GM08714 (cell line): ENCODE measurements around the gene MAGI1.

Source experiments
- H3K4me3 ChIP-seq: fragments of 200-500 bp; sonication (Bioruptor generic); 2 replicates; pipeline ENCODE4 v1.5.1; 2014; ENCODE audit warnings: mild to moderate bottlenecking, low read length, inconsistent platforms
- ZNF274 ChIP-seq: IDR thresholded peaks from 2 replicates; pipeline ENCODE4 v1.6.1; 2012; ENCODE audit warnings: mild to moderate bottlenecking, low read depth, low read length

MAGI1 gene

DNA sequence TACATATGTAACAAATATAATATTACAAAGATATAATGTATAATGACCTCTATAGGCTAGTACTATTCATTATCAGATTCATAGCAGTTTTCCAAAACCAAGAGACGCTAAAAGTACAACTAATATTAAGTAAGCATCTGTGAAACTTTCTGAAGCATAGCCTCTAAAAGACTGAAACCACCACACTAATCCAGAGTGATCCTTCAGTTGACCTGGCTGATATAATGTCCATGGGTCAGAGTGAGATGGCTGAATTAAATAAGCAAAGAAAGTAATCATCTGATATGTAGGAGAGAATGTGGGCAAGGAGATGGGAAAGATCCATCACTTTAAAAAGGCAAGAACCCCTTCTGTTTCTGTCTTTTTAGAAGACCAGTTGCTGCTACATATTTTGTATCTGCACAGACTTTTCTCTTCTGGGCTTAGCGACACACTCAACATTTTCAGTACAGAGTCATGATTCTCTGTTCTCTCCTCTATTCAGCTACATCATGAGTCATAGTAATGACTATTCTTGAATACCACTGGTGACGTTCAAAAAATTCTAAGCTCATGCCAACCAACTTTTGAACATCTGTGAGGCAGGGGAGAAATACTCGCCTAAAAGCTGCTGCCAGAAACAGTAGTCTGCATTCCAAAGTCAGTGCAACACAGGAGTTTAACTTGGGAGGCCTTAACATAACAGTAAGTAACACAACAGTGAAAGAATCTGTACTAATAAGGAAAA, 149.6 kb downstream of the MAGI1 start:
- H3K4me3 ChIP-seq = no peak overlapping the region
- no peak for TF ChIP-seq ZNF274

DNA sequence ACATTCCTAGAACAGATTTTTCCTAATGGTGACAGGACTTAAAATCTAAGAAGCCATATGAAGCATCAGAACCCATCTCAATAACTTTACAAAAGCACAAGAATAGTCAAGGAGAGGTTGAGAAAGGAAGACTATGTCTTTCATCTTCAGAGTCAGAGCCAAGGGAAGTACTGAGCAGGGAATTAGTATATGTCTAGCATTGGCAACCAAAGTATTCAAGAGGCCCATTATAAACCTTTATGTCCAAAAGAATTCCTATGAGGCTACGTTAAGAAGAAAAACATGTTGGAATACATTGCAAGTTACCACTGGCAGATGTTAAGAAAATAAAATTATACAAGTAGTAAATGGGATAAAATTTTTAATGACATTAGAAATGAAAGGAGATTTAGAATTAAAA, 150.5 kb downstream of the MAGI1 start:
- H3K4me3 ChIP-seq = no peak overlapping the region
- no peak for TF ChIP-seq ZNF274

DNA sequence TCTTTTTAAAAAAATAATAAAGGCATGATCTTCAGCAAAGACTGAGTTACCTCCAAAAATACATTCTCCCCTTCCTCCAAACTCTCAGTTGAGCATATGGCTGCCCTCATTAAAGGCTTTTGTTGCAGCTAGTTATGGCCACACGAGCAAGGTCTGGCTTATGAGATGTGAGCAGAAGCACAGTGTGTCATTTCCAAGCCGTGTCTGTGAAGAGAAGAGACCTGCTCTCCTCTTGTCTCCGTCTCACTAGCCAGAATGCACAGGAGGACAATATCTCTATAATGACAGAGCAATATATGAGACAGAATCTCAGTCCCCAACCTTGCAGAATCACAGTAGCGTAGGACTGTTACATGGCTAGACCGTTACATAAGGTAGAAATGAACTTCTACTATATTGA, 152.3 kb downstream of the MAGI1 start:
- TF ChIP-seq ZNF274 = no peak
- no peak overlapping the region for H3K4me3 ChIP-seq

DNA sequence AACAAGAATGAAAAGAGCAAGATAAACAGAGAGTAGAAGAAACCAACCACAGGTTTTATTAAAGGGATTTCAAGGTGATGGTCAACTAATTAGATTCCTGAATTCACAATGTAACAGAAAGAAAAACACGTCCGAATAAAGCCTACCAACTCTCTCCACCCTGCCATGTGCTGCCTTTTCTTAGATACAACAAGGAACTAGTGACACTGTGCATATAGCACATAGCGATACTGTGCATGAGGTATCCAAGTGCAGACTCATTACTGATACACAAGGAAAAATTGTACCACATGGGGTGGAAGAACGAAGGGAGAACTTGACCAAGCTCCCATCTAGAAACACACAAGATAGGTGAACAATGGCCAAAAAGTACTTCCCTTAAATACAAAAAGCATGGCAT, 154.6 kb downstream of the MAGI1 start:
- TF ChIP-seq ZNF274 = no peak
- H3K4me3 ChIP-seq = no peak overlapping the region

DNA sequence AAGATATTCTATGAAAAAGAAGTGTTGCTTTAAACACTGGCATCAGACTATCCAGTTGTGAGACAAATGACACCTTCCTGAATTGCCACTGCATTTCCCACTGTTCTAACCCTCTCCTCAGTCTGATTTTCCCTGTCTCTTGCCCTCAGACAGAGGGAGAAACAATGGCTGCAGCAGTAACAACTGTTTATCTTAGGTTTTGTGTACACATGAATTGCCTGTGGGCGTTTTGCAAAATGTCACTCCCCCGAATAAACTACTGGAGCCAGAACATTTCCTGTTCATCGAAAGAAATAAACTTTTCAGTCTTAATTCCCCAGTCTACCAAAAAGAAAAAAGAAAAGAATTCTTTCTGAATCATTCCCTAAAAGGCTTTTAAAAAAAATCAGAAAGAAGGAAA, 155.1 kb downstream of the MAGI1 start:
- TF ChIP-seq ZNF274 = no peak
- H3K4me3 ChIP-seq = no peak overlapping the region

DNA sequence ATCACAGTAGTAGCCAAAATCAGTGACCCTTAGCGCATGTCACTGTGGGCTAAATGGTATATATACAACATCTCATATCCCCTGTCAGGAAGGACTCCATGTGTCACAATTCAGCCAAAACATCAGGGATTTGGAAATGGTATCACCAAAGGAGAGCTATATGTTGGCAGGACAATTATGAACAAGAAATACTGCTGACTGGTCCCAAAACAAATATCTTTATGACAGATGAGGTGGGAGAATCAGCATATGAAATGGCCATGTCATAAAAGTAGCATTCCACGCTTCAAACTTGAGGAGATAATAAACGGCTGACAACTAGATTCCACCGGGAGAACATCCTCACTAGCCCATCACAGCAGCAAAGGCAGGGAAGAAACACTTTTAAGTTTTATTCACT, 158.4 kb downstream of the MAGI1 start:
- TF ChIP-seq ZNF274 = no peak
- H3K4me3 ChIP-seq = no peak overlapping the region

DNA sequence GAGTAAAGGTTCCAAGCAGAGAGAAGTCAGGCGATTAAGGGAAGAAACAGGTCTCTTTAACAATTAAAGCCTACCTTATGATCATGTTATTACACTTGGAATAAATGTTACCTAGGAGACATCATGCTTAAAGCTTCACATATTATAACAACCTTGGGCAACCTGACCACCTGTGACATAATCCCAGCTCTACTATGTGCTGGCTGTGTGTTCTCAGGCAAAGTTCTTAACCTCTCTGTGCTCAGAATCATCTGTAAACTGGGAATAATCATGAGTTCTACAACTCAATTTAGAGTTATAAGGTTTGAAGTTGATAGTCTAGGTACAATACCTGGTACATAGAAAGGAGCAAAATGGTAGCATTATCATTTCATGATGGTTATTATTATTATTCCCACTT, 159.3 kb downstream of the MAGI1 start:
- no peak overlapping the region for H3K4me3 ChIP-seq
- TF ChIP-seq ZNF274 = no peak

DNA sequence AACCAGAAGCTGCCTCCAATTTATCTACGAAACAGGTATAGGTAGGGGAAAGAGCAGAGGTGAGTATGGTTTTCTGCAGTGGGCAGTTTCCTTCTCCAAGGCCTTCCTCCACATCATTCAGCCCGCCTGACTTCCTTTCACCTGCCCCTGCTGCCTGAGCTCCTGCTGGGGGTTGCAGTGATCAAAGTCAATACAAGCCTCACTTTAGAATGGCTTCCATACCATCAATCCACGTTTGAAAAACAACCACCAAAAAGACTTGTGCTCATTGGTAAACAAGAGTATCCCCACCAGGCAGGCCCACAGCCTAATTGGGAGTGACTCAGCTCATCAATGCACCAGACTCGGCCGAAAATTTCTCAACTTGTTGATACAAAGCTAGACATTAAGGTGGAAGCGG, 159.9 kb downstream of the MAGI1 start:
- no peak overlapping the region for H3K4me3 ChIP-seq
- TF ChIP-seq ZNF274 = no peak

DNA sequence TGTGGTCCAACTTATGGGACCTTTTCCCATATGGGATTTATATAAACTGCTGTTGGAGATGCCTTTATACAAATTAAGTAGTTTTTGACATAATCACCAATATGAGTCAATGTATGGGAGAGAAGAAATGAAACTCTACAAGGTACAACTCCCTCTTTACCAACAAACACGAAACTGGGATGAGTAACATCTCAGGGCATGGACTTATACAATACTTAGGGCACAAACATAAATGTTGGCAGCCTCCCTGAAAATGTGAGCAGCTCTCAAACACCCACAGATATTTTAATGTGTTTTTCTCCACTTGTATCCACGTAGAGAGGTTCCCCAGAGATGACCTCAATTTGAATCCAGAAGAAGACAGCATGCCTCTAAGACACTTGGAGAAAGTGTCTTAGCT, 161.6 kb downstream of the MAGI1 start:
- TF ChIP-seq ZNF274 = no peak
- no peak overlapping the region for H3K4me3 ChIP-seq

DNA sequence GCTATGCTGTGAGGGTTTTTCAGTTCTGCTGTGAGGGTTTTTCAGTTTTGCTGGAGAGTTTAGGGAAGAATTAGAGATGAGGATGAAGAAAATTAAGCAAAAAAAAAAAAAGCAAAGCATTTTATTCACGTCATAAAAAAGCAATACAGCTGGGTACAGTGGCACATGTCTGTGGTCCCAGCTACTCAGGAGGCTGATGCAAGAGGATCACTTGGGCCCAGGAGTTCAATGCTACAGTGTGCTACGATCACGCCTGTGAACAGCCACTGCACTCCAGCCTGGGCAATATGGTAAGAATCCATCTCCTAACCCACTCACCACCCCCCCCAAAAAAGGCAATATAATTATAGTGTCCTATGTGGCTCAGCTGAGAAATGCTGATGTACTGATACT, 162.7 kb downstream of the MAGI1 start:
- TF ChIP-seq ZNF274 = no peak
- no peak overlapping the region for H3K4me3 ChIP-seq

DNA sequence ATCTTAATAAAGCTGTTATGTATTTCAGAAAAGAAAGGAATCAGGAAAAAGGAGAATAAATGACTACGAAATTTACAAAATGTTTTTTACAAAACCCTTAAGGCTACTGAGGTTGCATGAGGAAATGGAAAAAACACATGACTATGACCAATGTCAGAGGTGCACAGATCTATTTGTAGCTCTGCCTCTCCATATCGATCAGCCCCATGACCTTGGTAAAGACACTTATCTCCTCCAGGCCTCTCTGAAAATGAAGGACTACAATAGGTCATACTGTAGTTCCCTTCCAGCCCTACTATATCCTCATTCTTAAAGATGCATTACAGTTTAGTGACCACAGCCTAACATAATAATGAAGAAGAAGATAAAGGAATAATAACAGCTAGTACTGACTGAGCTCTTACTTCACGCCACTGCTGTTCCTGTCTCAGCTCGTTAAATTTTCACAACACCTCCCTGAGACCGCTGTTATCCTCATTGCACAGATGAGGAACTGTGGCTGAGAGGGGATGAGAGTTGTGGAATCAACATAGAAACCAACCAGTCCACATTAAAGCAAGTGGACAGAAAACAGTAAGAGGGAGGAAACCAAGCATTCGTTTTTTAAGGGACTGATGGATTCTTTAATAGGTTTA, 163.2 kb downstream of the MAGI1 start:
- H3K4me3 ChIP-seq = no peak overlapping the region
- no peak for TF ChIP-seq ZNF274

DNA sequence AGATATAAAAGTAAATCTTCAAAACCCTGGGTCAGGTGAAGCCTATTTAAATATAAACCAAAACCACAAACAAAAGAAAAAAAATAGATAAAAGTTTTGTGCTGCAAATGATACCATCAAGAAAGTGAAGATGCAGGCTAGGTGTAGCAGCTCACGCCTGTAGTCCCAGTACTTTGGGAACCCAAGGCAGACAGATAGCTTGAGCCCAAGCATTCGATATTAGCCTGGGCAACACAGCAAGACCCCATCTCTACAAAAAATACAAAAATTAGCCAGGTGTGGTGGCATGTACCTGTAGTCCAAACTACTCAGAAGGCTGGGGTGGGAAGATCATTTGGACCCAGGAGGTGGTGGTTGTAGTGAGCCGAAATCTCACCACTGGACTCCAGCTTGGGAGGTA, 164.8 kb downstream of the MAGI1 start:
- H3K4me3 ChIP-seq = no peak overlapping the region
- TF ChIP-seq ZNF274 = no peak

DNA sequence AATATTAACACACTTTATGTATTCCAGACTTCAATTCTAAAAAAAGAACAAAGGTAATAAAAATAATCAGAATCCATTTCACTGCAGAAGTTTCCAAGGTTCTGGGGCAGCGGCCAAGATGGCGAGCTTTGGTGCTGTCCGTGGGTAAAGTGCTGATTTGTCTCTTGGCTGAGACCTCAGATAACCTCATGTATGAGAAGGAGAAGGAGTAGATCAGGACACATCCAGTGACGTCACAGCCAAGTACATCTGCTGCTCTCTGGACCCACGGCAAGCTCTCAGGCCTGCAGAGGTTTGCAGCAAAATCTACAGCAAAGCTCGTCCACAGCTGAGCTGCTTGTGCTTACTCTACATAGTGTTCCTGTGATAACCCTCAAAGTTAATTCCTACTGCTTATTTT, 165.7 kb downstream of the MAGI1 start:
- no peak overlapping the region for H3K4me3 ChIP-seq
- no peak for TF ChIP-seq ZNF274

DNA sequence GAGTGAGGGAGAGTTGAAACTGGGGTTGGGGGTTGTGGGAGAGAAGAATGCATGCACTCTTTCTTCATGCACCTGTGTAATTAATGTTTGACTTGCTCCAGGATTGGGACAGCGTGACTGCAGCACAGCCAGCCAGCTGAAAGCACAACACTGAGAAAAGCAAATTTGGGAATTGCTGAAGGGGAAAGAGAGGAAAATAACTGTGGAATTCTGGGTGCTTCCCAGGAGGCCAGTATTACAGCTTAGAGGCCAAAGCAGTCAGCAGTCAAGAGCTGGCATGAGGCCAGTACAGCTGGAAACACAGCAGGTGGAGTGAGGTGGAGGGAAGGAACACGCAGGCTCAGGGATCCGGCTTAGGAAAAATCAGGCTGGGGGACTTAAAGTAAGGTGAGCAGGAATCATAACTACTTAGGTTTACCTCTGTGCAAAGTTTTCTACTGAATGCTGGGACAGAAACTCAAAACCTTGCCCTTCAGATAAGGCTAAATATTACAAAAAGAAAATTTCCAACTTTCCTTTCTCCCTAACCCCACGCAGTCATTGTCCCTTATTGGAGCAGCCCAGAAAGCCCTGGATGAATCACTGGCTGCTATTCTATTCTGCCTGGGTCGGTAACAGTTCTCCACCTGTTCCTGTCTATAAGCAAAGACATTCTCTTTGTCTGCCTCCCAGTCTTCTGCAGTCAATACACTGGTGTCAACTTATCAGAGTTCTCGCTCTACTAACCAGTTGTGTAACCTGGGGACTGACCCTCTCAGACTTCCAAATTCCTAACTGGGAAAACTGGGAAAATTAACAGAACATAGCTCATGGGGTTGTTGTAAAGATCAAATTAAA, 167.2 kb downstream of the MAGI1 start:
- H3K4me3 ChIP-seq = no peak overlapping the region
- no peak for TF ChIP-seq ZNF274

DNA sequence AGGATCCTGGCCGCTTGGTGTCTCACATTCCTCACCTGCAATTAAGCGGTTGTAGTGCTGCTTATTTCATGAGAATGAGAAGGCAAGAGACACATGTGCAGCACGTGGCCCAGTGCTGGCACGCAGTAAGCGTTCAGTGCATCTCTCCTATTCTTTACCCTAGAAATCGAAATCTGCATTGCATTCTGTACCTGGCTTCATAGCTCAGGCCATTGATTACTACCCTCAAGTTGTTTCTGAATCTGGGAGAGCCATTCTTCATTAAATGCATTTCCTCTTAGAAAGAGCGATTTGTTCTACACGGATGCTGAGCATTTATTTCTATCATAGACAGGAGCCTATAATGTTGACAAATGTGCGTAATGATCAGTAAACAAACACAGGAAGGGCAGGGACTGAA, 168.9 kb downstream of the MAGI1 start:
- no peak for TF ChIP-seq ZNF274
- no peak overlapping the region for H3K4me3 ChIP-seq
